Medulla oblongata (tissue), 1 donor: ENCODE results near the gene CLEC2D.
A peak's percentile ranks its signal among the peaks of the same experiment; 100 is the strongest.
"Not testable (repeated sequence)": the region's sequence is repeated elsewhere in the genome, so short reads cannot be mapped to it uniquely, and the experiment has no call there.

Experiments used
- DNase-seq: peaks from one replicate; pipeline ENCODE4 v3.0.0-alpha.2; 2015; ENCODE audit errors: extremely low spot score

Gene CLEC2D

DNA sequence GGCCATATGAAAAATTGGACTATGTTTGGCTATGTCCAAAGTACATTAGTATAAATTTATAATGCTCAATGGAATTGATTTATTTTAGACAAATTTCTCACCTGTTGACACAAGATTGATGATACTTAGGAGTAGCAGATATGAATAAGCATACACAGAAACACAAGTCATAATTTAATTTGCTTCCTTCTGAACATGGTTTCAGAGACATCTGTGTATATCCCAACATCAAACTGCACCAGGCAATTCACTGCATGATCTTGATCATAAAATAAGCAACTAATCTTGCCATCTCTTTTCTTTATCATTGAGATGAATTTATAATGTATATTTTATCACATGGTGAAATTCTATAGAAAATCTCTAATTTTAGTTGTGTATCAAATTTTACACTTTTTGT is 59.6 kb downstream of the CLEC2D start:
- no peak for DNase-seq

GRCh38 chr12:9730011-9730410 is 60.5 kb downstream of the CLEC2D start:
- DNase-seq: no peak

DNA sequence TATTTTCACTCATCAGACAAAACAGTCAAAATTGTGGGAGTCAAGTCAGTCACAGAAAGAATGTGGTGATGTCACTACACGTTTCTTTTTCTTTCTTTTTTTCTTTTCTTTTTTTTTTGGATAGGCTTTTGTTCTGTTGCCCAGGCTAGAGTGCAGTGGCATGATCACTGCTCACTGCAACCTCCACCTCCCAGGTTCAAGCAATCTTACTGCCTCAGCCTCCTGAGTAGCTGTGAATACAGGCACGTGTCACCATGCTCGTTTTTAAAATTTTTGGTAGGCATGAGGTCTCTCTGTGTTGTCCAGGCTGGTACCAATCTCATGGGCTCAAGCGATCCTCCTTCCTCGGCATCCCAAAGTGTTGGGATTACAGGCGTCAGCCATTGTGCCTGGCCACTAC is 61.1 kb downstream of the CLEC2D start:
- DNase-seq: no peak

DNA sequence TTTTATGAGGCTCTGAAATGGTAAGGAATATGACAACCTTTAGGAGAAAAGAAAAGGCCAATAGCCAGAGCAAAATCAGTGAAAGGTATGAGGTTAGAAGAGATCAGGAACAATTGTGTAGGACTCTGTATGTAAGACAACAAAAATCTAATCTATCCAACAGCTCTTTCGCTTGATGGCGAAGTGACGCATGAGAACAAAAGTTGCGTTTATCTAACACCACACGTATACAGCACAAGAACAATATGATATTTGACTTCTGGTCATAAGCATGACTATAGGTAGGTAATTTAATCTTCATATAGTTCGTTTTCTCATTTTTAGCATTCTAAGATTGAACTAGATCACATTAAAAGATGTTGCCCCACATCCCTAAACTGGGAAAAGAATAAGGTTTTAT is 61.9 kb downstream of the CLEC2D start:
- no peak for DNase-seq

DNA sequence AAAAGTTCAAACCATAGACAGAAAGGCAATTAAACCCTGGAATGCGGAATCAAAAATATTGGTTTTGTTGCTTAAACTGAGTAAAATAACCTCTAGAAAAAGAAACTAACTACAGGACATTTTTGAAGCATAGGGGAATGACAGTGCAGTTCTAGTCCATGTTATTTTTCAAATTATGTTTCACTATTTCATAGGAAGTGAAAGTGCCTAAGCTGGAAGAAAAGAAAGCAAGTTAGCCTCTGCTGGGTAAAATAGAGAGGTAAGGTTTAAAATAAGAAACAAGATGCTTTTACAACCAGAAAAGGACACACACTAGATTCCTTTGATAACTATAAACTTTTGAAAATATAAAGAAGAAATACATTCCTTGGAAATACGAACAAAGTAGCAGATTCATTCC is 62.3 kb downstream of the CLEC2D start:
- DNase-seq: no peak

DNA sequence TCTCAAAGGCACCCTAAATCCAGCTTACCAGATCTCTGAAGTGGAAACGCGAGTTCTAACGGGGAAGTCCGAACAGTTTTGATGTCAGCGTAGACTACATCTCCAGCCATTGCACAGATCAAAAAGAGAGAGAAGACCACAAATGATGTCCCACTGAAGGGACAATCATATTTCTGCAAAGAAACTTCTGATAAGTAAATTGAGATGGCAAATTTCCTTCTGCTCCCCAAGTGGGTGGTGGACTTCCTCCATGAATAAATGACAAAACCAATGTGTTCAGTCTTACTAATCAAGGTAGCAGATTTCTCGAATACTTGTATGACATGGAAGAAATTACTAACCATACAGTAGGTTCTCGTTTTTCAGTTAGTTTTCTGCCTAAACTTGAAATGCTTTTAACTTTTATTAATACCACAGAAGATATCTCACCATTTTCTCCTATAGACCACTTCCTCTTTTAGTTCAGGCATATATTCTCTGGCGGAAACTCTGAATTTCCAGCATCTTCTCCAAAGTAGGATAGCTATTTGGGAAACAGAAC is 63.5 kb downstream of the CLEC2D start, which contains the start of gene CLECL1:
CLECL1 (minus strand) TSS at position 177 of the 541 bp plus-strand sequence.
- DNase-seq: peak; percentile 35

- DNase-seq: peak; percentile 31
Measured at GRCh38 chr12:9735601-9736000, 66.1 kb downstream of the CLEC2D start.

DNA sequence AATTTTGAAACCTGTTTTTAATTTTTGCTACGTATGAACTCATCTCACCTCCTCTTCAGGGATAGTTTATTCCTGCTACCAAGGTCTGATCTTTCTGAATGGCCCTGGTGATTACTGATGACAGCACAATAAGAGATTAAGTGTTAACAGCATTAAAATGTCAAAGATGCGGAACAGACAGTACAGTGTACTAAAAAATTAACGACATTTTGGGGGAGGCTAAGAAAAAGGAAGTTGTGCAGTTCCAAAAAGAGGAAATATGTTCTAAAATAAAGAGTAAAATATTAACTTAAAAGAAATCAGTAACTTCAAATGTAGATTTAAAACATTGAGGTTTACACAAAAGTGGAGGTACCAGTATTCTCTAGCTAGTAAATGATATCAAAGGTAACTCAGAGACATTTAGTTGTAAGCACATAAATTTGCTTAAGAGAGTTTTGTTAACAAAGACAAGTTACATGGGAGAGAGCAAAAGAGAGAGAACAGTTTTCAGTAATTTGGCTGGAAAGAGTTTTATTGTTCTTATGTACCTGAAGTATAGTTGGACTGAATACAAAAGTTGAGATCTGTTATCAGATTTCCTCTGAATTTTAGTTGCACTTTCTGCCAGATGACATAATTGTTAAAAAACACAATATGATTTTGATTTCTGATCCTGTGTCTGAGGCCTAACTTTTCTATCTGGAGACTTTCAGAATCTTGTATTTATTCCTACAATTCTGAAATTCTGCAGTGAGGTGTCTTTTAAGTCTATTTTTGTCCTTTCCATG is 67.6 kb downstream of the CLEC2D start:
- DNase-seq: no peak

DNA sequence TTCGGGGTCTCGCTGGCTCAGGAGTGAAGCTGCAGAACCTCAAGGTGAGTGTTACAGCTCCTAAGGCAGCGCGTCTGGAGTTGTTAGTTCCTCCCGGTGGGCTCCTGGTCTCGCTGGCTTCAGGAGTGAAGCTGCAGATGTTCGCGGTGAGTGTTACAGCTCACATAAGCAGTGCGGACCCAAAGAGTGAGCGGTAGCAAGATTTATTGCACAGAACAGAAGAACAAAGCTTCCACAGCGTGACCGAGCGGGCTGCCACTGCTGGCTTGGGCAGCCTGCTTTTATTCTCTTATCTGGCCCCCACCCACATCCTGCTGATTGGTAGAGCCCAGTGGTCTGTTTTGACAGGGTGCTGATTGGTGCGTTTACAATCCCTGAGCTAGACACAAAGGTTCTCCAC is 69.4 kb downstream of the CLEC2D start:
- DNase-seq: not testable (repeated sequence)

GRCh38 chr12:9739404-9740105 is 70.0 kb downstream of the CLEC2D start:
- DNase-seq: not testable (repeated sequence)

GRCh38 chr12:9740106-9740750 is 70.7 kb downstream of the CLEC2D start:
- no peak for DNase-seq

GRCh38 chr12:9741726-9742125 is 72.2 kb downstream of the CLEC2D start:
- DNase-seq: no peak

DNA sequence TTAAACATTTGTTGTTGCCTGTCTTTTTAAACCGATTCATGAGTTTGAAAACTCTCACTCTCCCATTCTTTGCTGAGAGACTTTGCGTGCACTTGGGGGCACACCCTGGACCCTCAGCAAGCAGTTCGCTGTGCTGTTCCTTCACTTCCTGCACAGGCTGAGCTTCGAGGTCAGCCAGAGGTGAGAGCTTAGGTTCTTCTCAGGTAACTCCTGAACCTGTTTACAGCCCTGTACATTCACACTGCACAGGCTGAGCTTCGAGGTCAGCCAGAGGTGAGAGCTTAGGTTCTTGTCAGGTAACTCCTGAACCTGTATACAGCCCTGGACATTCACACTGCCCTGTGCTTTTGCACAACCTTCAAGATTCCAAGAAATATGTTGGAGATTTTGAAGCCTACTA is 73.1 kb downstream of the CLEC2D start:
- no peak for DNase-seq

DNA sequence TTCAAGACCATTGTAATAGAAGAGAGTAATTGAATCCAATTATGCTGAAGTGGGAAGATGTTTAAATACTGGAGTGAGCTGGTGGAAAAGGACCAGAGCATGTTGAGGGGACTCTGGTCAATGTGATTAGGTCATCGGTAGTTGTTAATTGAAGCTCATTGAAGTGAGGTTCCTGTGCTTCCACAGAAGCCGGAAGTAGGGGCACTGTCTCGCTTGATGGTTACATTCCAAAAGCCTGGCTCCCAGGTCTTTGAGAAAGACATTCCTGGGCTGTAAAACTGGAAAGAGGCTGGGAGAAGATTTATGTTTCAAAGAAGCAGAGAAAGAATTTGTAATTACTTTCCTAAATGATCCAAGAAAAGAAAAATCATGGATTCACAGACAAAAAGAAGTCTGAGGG is 75.7 kb downstream of the CLEC2D start:
- DNase-seq: no peak
